ENCODE results near the gene TRIM44. TPM values are rescaled to one million over a fixed set of nuclear protein-coding genes. Genes with fewer than 3 reads are reported as not detected.

TRIM44 gene
- total RNA-seq, 1 experiment from 2014 or later, result 81.4 TPM

DNA sequence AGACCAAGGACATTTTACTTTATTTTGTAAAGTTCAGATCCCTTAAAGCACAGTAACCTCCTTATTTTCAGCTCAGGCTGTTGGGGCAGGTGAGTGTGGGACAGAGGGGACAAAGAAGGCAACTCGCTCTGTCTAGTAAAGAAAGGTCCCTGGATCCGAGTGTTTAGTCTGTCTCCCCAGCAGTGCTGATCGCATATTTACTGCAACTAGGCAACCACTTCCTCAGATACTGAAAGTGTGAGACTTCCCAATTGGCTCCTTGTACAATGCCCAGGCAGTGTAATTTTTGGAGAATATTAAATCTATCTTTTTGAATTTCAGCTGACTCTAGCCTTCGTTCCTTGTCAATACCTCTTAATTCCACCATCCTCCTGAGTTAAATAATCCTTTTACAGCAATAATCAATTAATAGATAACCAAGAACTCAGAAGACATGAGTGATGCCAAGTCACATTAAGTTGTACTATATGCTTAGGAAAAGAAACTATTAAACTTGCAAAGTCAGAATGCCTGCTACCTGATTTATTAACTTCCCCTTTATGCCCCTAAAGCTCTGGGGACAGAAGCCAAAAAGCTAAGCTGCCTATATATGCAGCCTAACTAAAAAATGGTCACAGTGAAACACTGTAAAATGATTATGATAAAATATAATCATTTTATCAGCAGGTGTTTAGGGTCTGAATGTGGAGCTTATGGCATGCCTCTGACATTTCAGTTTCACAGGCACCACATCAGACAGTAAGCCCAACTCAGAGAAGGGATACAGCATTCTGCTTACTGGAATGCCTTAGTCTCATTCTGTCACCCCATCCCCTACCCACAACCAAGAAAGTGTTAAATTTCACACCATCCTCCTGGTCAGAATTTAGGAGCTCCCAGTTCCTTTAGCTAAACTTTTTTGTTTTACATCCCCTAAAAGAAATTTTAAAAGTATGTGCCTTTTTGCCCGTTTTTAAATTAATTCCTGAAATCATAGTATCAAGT is 138.7 kb downstream of the TRIM44 start:
- TF ChIP-seq, protein P1, sequence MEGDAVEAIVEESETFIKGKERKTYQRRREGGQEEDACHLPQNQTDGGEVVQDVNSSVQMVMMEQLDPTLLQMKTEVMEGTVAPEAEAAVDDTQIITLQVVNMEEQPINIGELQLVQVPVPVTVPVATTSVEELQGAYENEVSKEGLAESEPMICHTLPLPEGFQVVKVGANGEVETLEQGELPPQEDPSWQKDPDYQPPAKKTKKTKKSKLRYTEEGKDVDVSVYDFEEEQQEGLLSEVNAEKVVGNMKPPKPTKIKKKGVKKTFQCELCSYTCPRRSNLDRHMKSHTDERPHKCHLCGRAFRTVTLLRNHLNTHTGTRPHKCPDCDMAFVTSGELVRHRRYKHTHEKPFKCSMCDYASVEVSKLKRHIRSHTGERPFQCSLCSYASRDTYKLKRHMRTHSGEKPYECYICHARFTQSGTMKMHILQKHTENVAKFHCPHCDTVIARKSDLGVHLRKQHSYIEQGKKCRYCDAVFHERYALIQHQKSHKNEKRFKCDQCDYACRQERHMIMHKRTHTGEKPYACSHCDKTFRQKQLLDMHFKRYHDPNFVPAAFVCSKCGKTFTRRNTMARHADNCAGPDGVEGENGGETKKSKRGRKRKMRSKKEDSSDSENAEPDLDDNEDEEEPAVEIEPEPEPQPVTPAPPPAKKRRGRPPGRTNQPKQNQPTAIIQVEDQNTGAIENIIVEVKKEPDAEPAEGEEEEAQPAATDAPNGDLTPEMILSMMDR (IDR thresholded peaks at IDR 0.05; ENCODE audit: insufficient read depth in 1 of 2, low read depth in 1 of 2, low read length in 1 of 2, severe bottlenecking in 1 of 2, unreplicated experiment in 1 of 2), result no peak
- Histone ChIP-seq H3K9me3 (no peaks in the 10 kb centered on the region), H3K4me3 (ENCODE audit: low read depth, low read length) (no peak overlapping the region), H3K4me1 (0 out of 2 replicates have a peak, but pooled peaks cover 2% of the 10 kb centered on the region), H3K27me3 (replicated peaks; ENCODE audit: control insufficient read depth, insufficient read depth, low read length) (no peaks in the 10 kb centered on the region), H3K36me3 (ENCODE audit: control insufficient read depth, insufficient read depth, low read length) (no peaks in the 10 kb centered on the region)
- no peaks in the 10 kb centered on the region for H3K27me3 Mint-ChIP-seq (ENCODE audit: insufficient read depth, unreplicated experiment)
- no peak overlapping the region for H3K27ac Mint-ChIP-seq (ENCODE audit: unreplicated experiment)
- BruUV-seq (replicated peaks), result no TSS peak
- no peaks in the 10 kb centered on the region for H3K4me1 Mint-ChIP-seq (ENCODE audit: low read depth, unreplicated experiment)
- H3K36me3 Mint-ChIP-seq (ENCODE audit: insufficient read depth, unreplicated experiment), result peaks cover 38% of the 10 kb centered on the region
- H3K4me3 Mint-ChIP-seq (ENCODE audit: unreplicated experiment), result no peak overlapping the region
- CTCF ChIA-PET, result interaction anchor here (1.2 kb wide), 1 partner anchor 21 kb away, joined by 3 read pairs; no protein-coding TSS in a partner anchor
- POLR2A ChIA-PET, result no interaction called here
- peaks cover 9% of the 10 kb centered on the region for H3K9me3 Mint-ChIP-seq (ENCODE audit: unreplicated experiment)
- intact Hi-C loops (cut with micrococcal nuclease; ENCODE audit: unreplicated experiment), result no loop called here
- DNase-seq, result no peak

DNA sequence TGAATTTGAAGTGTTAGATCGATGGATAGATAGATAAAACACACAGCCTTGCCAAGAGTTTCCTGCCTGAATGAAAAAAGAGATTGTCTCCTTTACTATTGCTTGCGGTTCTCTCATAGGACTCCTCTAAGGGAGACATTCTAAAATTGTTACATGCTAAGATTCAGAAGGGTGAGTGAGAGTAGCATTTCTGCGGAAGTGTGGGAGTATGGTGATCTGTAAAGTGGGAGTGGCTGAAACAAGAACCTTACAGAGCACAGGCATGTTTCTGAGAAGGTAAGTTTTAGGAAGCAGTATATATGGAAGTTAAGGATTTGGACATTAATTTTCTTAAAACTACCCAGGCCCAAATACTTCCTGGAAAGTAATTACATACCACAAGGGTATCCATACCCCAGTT is 139.6 kb downstream of the TRIM44 start:
- ChIA-PET POLR2A (no interaction called here), CTCF (interaction anchor here (1.2 kb wide), 1 partner anchor 20 kb away, joined by 3 read pairs; no protein-coding TSS in a partner anchor)
- BruUV-seq (replicated peaks), result no TSS peak

DNA sequence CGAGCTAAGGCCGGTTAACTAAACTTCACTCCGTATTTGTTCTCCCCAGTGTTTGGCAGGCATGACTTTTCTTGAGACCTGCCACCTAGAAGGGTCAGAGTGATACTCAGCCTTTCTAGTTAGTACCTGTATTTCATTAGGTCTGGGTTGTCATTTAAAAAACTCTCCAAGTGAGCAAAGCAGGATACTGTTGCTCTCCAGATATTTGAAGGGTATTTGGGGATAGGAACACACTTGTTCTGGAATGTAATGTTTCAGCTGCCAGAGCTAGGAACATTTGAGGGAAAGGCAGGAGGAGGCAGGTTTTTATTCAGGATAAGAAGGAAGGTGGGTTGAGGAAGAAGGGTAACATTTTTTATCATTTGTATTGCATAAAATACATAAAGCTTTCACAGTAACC is 140.1 kb downstream of the TRIM44 start:
- Histone ChIP-seq H3K27me3 (replicated peaks; ENCODE audit: control insufficient read depth, insufficient read depth, low read length) (no peaks in the 10 kb centered on the region), H3K36me3 (ENCODE audit: control insufficient read depth, insufficient read depth, low read length) (no peaks in the 10 kb centered on the region), H3K4me3 (ENCODE audit: low read depth, low read length) (no peak overlapping the region), H3K4me1 (0 out of 2 replicates have a peak, but pooled peaks cover 2% of the 10 kb centered on the region), H3K9me3 (no peaks in the 10 kb centered on the region)
- Mint-ChIP-seq H3K27me3 (ENCODE audit: insufficient read depth, unreplicated experiment) (no peaks in the 10 kb centered on the region), H3K9me3 (ENCODE audit: unreplicated experiment) (peaks cover 9% of the 10 kb centered on the region), H3K36me3 (ENCODE audit: insufficient read depth, unreplicated experiment) (peaks cover 37% of the 10 kb centered on the region), H3K4me1 (ENCODE audit: low read depth, unreplicated experiment) (no peaks in the 10 kb centered on the region), H3K4me3 (ENCODE audit: unreplicated experiment) (no peak overlapping the region), H3K27ac (ENCODE audit: unreplicated experiment) (no peak overlapping the region)
- DNase-seq, result no peak
- POLR2A ChIA-PET, result no interaction called here
- CTCF ChIA-PET, result interaction anchor here (1.2 kb wide), 1 partner anchor 19 kb away, joined by 3 read pairs; no protein-coding TSS in a partner anchor
- intact Hi-C loops (cut with micrococcal nuclease; ENCODE audit: unreplicated experiment), result no loop called here
- BruUV-seq (replicated peaks), result no TSS peak
- TF ChIP-seq, protein P1 (IDR thresholded peaks at IDR 0.05; ENCODE audit: insufficient read depth in 1 of 2, low read depth in 1 of 2, low read length in 1 of 2, severe bottlenecking in 1 of 2, unreplicated experiment in 1 of 2), result no peak

More for the DNA sequence above, 139.6 kb downstream of the TRIM44 start:
- TF ChIP-seq, protein P1 (IDR thresholded peaks at IDR 0.05; ENCODE audit: insufficient read depth in 1 of 2, low read depth in 1 of 2, low read length in 1 of 2, severe bottlenecking in 1 of 2, unreplicated experiment in 1 of 2), result no peak
- intact Hi-C loops (cut with micrococcal nuclease; ENCODE audit: unreplicated experiment), result no loop called here
- H3K9me3 ChIP-seq, result no peaks in the 10 kb centered on the region
- Mint-ChIP-seq H3K36me3 (ENCODE audit: insufficient read depth, unreplicated experiment) (peaks cover 39% of the 10 kb centered on the region), H3K9me3 (ENCODE audit: unreplicated experiment) (peaks cover 9% of the 10 kb centered on the region), H3K27me3 (ENCODE audit: insufficient read depth, unreplicated experiment) (no peaks in the 10 kb centered on the region), H3K27ac (ENCODE audit: unreplicated experiment) (no peak overlapping the region), H3K4me3 (ENCODE audit: unreplicated experiment) (no peak overlapping the region), H3K4me1 (ENCODE audit: low read depth, unreplicated experiment) (no peaks in the 10 kb centered on the region)
- no peaks in the 10 kb centered on the region for H3K27me3 ChIP-seq (replicated peaks; ENCODE audit: control insufficient read depth, insufficient read depth, low read length)
- no peaks in the 10 kb centered on the region for H3K36me3 ChIP-seq (ENCODE audit: control insufficient read depth, insufficient read depth, low read length)
- DNase-seq, result no peak
- 0 out of 2 replicates have a peak, but pooled peaks cover 2% of the 10 kb centered on the region for H3K4me1 ChIP-seq
- H3K4me3 ChIP-seq (ENCODE audit: low read depth, low read length), result no peak overlapping the region

Data from Caco-2 (cell line).